ENCODE measurements around the gene MYRIP.

The MYRIP gene

DNA sequence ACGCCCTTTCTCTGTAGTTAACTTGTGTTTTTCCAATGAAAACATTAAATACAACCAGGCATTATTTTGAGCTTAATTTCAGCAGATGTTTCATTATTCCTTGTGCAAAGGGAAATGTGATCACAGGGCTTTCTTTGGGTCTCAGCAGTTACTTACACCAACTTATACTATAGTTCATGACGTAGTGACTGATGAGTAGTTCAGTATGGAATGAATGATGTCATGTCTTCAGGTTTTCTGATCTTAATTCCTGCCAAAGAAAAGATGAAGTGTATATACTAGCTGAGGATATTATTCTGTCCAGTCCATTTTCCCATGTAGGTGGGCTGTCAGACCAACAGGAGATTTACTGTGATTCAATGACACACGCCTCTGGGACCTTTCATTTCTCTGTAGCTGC, 61.3 kb downstream of the MYRIP start:
- Histone ChIP-seq H3K4me3 (ENCODE audit: low read length) (no peak overlapping the region), H3K79me2 (ENCODE audit: low read length) (no peaks in the 10 kb centered on the region), H4K20me1 (ENCODE audit: insufficient read depth, low read length) (no peaks in the 10 kb centered on the region), H3K36me3 (replicated peaks; ENCODE audit: low read depth, low read length) (no peaks in the 10 kb centered on the region), H3K4me2 (ENCODE audit: low read length) (no peak overlapping the region), H3K9ac (ENCODE audit: low read length) (no peak overlapping the region), H3K9me3 (ENCODE audit: insufficient read depth, low read length) (0 out of 2 replicates have a peak, but pooled peaks cover 4% of the 10 kb centered on the region), H2AFZ (ENCODE audit: low read depth, low read length) (no peak overlapping the region), H3K4me1 (ENCODE audit: low read length) (no peaks in the 10 kb centered on the region), H3K27ac (ENCODE audit: low read length) (no peak overlapping the region), H3K27me3 (ENCODE audit: low read depth, low read length) (no peaks in the 10 kb centered on the region)
- TF ChIP-seq, protein P1, sequence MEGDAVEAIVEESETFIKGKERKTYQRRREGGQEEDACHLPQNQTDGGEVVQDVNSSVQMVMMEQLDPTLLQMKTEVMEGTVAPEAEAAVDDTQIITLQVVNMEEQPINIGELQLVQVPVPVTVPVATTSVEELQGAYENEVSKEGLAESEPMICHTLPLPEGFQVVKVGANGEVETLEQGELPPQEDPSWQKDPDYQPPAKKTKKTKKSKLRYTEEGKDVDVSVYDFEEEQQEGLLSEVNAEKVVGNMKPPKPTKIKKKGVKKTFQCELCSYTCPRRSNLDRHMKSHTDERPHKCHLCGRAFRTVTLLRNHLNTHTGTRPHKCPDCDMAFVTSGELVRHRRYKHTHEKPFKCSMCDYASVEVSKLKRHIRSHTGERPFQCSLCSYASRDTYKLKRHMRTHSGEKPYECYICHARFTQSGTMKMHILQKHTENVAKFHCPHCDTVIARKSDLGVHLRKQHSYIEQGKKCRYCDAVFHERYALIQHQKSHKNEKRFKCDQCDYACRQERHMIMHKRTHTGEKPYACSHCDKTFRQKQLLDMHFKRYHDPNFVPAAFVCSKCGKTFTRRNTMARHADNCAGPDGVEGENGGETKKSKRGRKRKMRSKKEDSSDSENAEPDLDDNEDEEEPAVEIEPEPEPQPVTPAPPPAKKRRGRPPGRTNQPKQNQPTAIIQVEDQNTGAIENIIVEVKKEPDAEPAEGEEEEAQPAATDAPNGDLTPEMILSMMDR (IDR thresholded peaks at IDR 0.05; ENCODE audit: low read depth, low read length): no peak
- TF ChIP-seq EZH2phosphoT487 (IDR thresholded peaks at IDR 0.05; ENCODE audit: low read depth): no peak

DNA sequence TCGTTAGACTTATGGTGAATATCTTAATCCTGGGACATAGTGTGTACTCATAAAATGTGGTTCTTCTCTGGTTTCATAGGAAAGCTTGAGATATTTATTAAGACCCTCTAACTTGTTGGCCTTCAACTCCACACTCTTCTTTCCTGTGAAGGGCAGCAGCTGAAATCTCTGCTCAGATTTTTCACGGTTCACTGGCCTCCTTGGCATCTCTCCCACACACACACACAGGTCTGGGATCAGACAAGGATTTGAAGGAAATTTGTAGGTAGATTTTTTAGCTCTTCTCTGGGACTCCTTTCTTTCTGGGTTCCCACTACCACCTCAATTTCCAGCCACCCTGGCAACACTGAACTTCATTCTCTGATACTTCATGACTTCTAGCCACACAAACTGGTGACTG, 70.2 kb downstream of the MYRIP start:
- Histone ChIP-seq H2AFZ (ENCODE audit: low read depth, low read length) (no peak overlapping the region), H3K27ac (ENCODE audit: low read length) (no peak overlapping the region), H3K9ac (ENCODE audit: low read length) (no peak overlapping the region), H3K9me3 (ENCODE audit: insufficient read depth, low read length) (no peaks in the 10 kb centered on the region), H3K4me3 (ENCODE audit: low read length) (no peak overlapping the region), H3K27me3 (ENCODE audit: low read depth, low read length) (no peaks in the 10 kb centered on the region), H3K36me3 (replicated peaks; ENCODE audit: low read depth, low read length) (no peaks in the 10 kb centered on the region), H3K4me2 (ENCODE audit: low read length) (no peak overlapping the region), H4K20me1 (ENCODE audit: insufficient read depth, low read length) (no peaks in the 10 kb centered on the region), H3K79me2 (ENCODE audit: low read length) (no peaks in the 10 kb centered on the region), H3K4me1 (ENCODE audit: low read length) (0 out of 2 replicates have a peak, but pooled peaks cover 2% of the 10 kb centered on the region)
- no peak for TF ChIP-seq EZH2phosphoT487 (IDR thresholded peaks at IDR 0.05; ENCODE audit: low read depth)
- TF ChIP-seq, protein P1 (IDR thresholded peaks at IDR 0.05; ENCODE audit: low read depth, low read length): no peak

DNA sequence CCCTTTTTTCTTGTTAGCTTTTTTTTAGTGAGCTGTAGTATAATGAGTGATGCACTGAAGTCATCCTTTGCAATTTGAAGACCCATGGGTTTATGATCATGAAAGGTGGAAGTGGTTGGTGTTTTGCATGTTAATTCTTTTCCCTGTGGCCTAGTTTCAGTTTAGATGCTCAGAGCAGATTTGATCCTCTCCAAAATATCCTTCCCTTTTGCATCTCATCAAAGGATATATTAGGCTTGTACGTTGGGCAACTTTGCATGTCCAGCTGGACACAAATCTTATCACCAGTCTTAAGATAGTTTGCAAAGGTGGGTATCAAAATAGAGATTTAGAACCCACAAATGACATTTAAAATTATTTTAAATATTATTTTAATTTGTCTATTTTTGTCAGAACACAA, 72.7 kb downstream of the MYRIP start:
- Histone ChIP-seq H3K9me3 (ENCODE audit: insufficient read depth, low read length) (no peaks in the 10 kb centered on the region), H3K4me1 (ENCODE audit: low read length) (0 out of 2 replicates have a peak, but pooled peaks cover 2% of the 10 kb centered on the region)
- TF ChIP-seq, protein P1 (IDR thresholded peaks at IDR 0.05; ENCODE audit: low read depth, low read length): no peak
- no peak for TF ChIP-seq EZH2phosphoT487 (IDR thresholded peaks at IDR 0.05; ENCODE audit: low read depth)

DNA sequence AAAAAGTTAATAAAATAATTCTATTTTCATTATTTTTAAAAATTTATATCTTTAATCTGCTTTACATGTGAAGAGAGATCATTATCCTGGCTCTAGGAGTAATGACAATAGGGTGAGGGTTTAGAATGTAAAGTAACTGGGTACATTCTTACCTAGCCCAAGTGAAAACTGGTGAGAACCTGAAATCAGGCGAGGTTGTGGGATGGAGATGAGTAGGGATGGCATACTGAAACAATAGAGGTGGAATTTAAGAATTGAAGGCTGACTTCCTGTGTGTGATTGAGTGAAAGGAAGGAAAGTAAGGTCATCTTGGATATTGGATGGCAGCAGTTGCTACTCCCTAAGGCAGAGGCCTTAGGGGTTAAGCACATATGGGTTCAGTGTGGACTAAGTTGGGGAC, 82.7 kb downstream of the MYRIP start:
- TF ChIP-seq EZH2phosphoT487 (IDR thresholded peaks at IDR 0.05; ENCODE audit: low read depth): no peak
- TF ChIP-seq, protein P1 (IDR thresholded peaks at IDR 0.05; ENCODE audit: low read depth, low read length): no peak
- H3K4me3 ChIP-seq (ENCODE audit: low read length): no peak overlapping the region
- H3K27me3 ChIP-seq (ENCODE audit: low read depth, low read length): no peaks in the 10 kb centered on the region
- H3K9ac ChIP-seq (ENCODE audit: low read length): no peak overlapping the region
- H3K79me2 ChIP-seq (ENCODE audit: low read length): no peaks in the 10 kb centered on the region
- no peaks in the 10 kb centered on the region for H3K9me3 ChIP-seq (ENCODE audit: insufficient read depth, low read length)
- H3K36me3 ChIP-seq (replicated peaks; ENCODE audit: low read depth, low read length): no peaks in the 10 kb centered on the region
- H3K4me1 ChIP-seq (ENCODE audit: low read length): peaks cover 14% of the 10 kb centered on the region
- no peak overlapping the region for H3K27ac ChIP-seq (ENCODE audit: low read length)
- H4K20me1 ChIP-seq (ENCODE audit: insufficient read depth, low read length): no peaks in the 10 kb centered on the region
- no peak overlapping the region for H2AFZ ChIP-seq (ENCODE audit: low read depth, low read length)
- no peak overlapping the region for H3K4me2 ChIP-seq (ENCODE audit: low read length)

More for the DNA sequence above, 72.7 kb downstream of the MYRIP start:
- H4K20me1 ChIP-seq (ENCODE audit: insufficient read depth, low read length): no peaks in the 10 kb centered on the region
- H3K36me3 ChIP-seq (replicated peaks; ENCODE audit: low read depth, low read length): no peaks in the 10 kb centered on the region
- no peak overlapping the region for H3K9ac ChIP-seq (ENCODE audit: low read length)
- no peak overlapping the region for H3K4me3 ChIP-seq (ENCODE audit: low read length)
- H2AFZ ChIP-seq (ENCODE audit: low read depth, low read length): no peak overlapping the region
- H3K79me2 ChIP-seq (ENCODE audit: low read length): no peaks in the 10 kb centered on the region
- H3K27ac ChIP-seq (ENCODE audit: low read length): no peak overlapping the region
- H3K27me3 ChIP-seq (ENCODE audit: low read depth, low read length): no peaks in the 10 kb centered on the region
- H3K4me2 ChIP-seq (ENCODE audit: low read length): no peak overlapping the region

All from OCI-LY3 (cell line).